H1 (cell line): Measurements from ENCODE around the gene MMS22L. TPM values are rescaled to one million over a fixed set of nuclear protein-coding genes. Genes with fewer than 3 reads are reported as not detected.

ENCODE experiments used
- CBX5 ChIP-seq: fragments of 300-800, 300-1000 bp; sonication (generic); IDR thresholded peaks from 2 replicates; pipeline ENCODE4 v1.7.1; 2016; ENCODE audit warnings: antibody characterized with exemption, low read length, low read depth
- KDM4A ChIP-seq: IDR thresholded peaks from one replicate; pipeline ENCODE4 v1.7.1; 2012; ENCODE audit warnings: low read depth, mild to moderate bottlenecking, moderate library complexity, low read length, inconsistent platforms; ENCODE audit not compliant: severe bottlenecking
- POLR2AphosphoS5 ChIP-seq: IDR thresholded peaks from 2 replicates; pipeline ENCODE4 v1.6.1; 2011; ENCODE audit warnings: low read depth, low read length
- TEAD4 ChIP-seq: IDR thresholded peaks from 2 replicates; pipeline ENCODE4 v1.6.1; 2012; ENCODE audit warnings: low read depth, low read length, inconsistent platforms, mixed read lengths
- polyA plus RNA-seq, 7 experiments: library from polyadenylated mRNA; depleted of rRNA in 3 of 7; stranded (reverse) in 5 of 7; unstranded in 2 of 7; fragments of >200 nt in 5 of 7; fragments of 200-250 nt in 2 of 7; gene quantifications; 1 replicate in 5 of 7; 2 replicates in 1 of 7; 4 replicates in 1 of 7; pipeline versions ENCODE4 v1.2.1 to v1.2.3, GENCODE V29; 2011 to 2013; ENCODE audit warnings: missing spikeins in 2 of 7, mixed read lengths in 2 of 7
- total RNA-seq: library from RNA; stranded (reverse); fragmentation: NEBNext Ultra II Directional; extraction: Animal tissue kit (Norgen Biotek cat#: 25700); gene quantifications from 2 replicates; pipeline ENCODE4 v1.2.1, GENCODE V29; 2021

Gene MMS22L
- total and polyA plus RNA-seq, 2 of the 8 experiments (the other 6 are each of a cell fraction or from before 2014, with no cell fraction given) = 11.1 to 32.6 TPM

- no peak for TF ChIP-seq POLR2AphosphoS5
- no peak for TF ChIP-seq TEAD4
- TF ChIP-seq KDM4A = no peak
- no peak for TF ChIP-seq CBX5
- TF ChIP-seq, all 59 proteins: peak for 0
These were observed 141.3 kb downstream of the MMS22L start (continued) for GRCh38 chr6:97141756-97142155.
